SH-SY5Y (cell line): ENCODE results near the gene IRGC.

Experiments
- GATA2 ChIP-seq: IDR thresholded peaks from 2 replicates; pipeline ENCODE4 v1.6.1; 2011; ENCODE audit warnings: mild to moderate bottlenecking, low read depth, low read length
- GATA3 ChIP-seq: IDR thresholded peaks from 2 replicates; pipeline ENCODE4 v1.6.1; 2011; ENCODE audit warnings: low read depth, mild to moderate bottlenecking, low read length, moderate library complexity

DNA sequence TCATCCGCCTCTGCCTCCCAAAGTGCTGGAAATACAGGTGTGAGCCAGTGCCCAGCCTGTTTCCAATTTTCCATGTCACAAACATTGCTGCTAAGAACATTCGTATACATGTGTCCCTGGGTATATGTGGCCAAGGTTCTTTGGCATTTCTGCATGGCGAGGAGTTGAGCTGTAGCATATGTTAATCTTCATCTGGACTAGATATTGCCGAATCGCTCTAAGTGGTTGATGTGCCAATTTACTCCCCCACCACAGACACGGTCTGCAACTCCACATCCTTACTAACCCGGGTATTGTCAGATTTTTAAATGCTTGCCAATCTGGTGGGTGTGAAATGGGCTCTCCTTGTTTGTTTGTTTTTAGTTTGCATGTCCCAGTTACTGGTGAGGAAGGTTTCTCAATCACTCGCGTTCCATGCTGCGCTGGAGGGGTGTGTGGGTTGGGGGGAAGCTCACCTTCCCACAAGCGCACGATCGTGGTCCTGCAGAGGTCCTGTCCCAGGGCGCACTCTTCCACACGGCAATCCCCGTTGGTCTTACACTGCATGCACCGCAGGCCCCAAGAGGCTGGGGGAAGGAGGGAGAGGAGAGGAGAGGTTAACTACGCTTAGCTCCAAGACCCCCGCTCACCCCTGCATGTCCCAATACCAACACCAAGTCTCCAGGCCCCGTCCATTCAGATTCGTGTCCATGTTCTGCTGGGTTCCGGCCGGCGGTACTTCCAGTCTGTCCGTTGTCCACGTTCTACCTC lies 48.6 kb upstream of the IRGC start:
- TF ChIP-seq GATA3 (no peak), GATA2 (no peak)
